Measurements from ENCODE around the gene SAA4.

Gene SAA4

DNA sequence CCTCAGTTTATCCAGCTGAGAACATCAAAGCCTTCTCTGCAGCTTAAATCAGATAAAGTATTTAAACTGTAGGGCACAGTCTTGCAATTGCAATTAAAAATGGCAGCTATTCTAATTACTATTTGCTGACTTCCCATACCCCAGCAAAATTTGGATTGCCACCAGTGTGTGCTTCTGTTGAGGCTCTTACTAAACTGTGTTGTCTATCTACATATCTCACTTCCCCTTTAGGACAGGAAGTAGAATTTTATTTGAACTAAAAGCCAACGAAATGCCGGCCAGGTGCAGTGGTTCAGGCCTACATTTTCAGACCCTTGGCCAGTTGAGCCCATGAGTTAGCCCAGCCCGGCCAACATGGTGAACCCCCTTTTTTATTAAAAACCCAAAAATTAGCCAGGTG lies 7.1 kb downstream of the SAA4 start (continued):
- TF ChIP-seq ZNF112 (tag by site-specific recombination; IDR thresholded peaks at IDR 0.05) (no peak), ZNF501 (tag by site-specific recombination; IDR thresholded peaks at IDR 0.05) (no peak), ZNF311 (tag by site-specific recombination; IDR thresholded peaks at IDR 0.05; ENCODE audit: borderline replicate concordance) (no peak), ZNF37A (tag by site-specific recombination; IDR thresholded peaks at IDR 0.05) (no peak), ZBTB26 (tag by site-specific recombination; optimal IDR thresholded peaks at IDR 0.05) (no peak)
- TF ChIP-seq, protein P1, sequence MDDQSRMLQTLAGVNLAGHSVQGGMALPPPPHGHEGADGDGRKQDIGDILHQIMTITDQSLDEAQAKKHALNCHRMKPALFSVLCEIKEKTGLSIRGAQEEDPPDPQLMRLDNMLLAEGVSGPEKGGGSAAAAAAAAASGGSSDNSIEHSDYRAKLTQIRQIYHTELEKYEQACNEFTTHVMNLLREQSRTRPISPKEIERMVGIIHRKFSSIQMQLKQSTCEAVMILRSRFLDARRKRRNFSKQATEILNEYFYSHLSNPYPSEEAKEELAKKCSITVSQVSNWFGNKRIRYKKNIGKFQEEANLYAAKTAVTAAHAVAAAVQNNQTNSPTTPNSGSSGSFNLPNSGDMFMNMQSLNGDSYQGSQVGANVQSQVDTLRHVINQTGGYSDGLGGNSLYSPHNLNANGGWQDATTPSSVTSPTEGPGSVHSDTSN (CRISPR knock-in tag; IDR thresholded peaks at IDR 0.05) = no peak

DNA sequence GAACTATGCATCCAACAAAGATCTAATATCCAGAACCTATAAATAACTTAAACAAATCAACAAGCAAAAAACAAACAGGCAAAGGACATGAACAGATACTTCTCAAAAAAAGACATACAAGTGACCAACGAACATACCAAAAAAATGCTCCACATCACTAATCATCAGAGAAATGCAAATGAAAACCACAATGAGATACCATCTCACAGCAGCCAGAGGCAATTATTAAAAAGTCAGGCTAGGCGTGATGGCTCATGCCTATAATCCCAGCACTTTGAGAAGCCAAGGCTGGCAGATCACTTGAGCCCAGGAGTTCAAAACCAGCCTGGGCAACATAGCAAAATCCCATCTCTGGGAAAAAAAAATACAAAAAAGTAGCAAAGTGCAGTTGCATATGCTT lies 10.7 kb downstream of the SAA4 start:
- H3K4me3 ChIP-seq (ENCODE audit: low read depth, low read length) = no peak overlapping the region
- POLR2A ChIA-PET = no interaction called here
- H3K4me1 ChIP-seq (ENCODE audit: control insufficient read depth, insufficient read depth, low read length) = no peaks in the 10 kb centered on the region
- H3K36me3 ChIP-seq (ENCODE audit: control insufficient read depth in 2 of 2, insufficient read depth in 1 of 2, low read length in 2 of 2) = no peaks in the 10 kb centered on the region
- CTCF ChIA-PET = interaction anchor here (0.7 to 4.7 kb wide), 2 partner anchors 18 to 111 kb away, joined by 4 to 27 read pairs; no protein-coding TSS in a partner anchor
- H3K27ac ChIP-seq (ENCODE audit: extremely low read depth, low read depth, low read length) = no peak overlapping the region
- no peaks in the 10 kb centered on the region for H3K9me3 ChIP-seq (ENCODE audit: control insufficient read depth, insufficient read depth, low read depth, low read length)
- TF ChIP-seq ZNF248 (tag by site-specific recombination; IDR thresholded peaks at IDR 0.05) (no peak), ZNF223 (tag by site-specific recombination; IDR thresholded peaks at IDR 0.05) (no peak), SP3 (tag by site-specific recombination; IDR thresholded peaks at IDR 0.05) (no peak), ZNF23 (tag by site-specific recombination; IDR thresholded peaks at IDR 0.05; ENCODE audit: borderline replicate concordance) (no peak), ZNF19 (tag by site-specific recombination; IDR thresholded peaks at IDR 0.05; ENCODE audit: low read depth) (no peak), ZNF202 (tag by site-specific recombination; IDR thresholded peaks at IDR 0.05; ENCODE audit: borderline replicate concordance) (no peak), ZNF473 (tag by site-specific recombination; IDR thresholded peaks at IDR 0.05) (no peak), ZFP41 (tag by site-specific recombination; IDR thresholded peaks at IDR 0.05; ENCODE audit: borderline replicate concordance) (no peak), GLI4 (tag by site-specific recombination; IDR thresholded peaks at IDR 0.05) (no peak), ZNF280D (tag by site-specific recombination; IDR thresholded peaks at IDR 0.05) (no peak), RBAK (tag by site-specific recombination; IDR thresholded peaks at IDR 0.05) (no peak)
- TF ChIP-seq, protein P2, sequence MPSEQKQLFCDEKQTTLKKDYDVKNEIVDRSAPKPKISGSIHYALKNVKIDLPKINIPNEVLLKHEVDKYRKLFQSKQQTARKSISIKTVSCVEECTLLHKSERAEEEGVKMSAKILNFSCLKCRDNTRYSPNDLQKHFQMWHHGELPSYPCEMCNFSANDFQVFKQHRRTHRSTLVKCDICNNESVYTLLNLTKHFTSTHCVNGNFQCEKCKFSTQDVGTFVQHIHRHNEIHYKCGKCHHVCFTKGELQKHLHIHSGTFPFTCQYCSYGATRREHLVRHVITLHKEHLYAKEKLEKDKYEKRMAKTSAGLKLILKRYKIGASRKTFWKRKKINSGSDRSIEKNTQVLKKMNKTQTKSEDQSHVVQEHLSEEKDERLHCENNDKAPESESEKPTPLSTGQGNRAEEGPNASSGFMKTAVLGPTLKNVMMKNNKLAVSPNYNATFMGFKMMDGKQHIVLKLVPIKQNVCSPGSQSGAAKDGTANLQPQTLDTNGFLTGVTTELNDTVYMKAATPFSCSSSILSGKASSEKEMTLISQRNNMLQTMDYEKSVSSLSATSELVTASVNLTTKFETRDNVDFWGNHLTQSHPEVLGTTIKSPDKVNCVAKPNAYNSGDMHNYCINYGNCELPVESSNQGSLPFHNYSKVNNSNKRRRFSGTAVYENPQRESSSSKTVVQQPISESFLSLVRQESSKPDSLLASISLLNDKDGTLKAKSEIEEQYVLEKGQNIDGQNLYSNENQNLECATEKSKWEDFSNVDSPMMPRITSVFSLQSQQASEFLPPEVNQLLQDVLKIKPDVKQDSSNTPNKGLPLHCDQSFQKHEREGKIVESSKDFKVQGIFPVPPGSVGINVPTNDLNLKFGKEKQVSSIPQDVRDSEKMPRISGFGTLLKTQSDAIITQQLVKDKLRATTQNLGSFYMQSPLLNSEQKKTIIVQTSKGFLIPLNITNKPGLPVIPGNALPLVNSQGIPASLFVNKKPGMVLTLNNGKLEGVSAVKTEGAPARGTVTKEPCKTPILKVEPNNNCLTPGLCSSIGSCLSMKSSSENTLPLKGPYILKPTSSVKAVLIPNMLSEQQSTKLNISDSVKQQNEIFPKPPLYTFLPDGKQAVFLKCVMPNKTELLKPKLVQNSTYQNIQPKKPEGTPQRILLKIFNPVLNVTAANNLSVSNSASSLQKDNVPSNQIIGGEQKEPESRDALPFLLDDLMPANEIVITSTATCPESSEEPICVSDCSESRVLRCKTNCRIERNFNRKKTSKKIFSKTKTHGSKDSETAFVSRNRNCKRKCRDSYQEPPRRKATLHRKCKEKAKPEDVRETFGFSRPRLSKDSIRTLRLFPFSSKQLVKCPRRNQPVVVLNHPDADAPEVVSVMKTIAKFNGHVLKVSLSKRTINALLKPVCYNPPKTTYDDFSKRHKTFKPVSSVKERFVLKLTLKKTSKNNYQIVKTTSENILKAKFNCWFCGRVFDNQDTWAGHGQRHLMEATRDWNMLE (tag by site-specific recombination; conservative IDR thresholded peaks at IDR 0.05; ENCODE audit: low read depth) = no peak
- TF ChIP-seq, protein P3, sequence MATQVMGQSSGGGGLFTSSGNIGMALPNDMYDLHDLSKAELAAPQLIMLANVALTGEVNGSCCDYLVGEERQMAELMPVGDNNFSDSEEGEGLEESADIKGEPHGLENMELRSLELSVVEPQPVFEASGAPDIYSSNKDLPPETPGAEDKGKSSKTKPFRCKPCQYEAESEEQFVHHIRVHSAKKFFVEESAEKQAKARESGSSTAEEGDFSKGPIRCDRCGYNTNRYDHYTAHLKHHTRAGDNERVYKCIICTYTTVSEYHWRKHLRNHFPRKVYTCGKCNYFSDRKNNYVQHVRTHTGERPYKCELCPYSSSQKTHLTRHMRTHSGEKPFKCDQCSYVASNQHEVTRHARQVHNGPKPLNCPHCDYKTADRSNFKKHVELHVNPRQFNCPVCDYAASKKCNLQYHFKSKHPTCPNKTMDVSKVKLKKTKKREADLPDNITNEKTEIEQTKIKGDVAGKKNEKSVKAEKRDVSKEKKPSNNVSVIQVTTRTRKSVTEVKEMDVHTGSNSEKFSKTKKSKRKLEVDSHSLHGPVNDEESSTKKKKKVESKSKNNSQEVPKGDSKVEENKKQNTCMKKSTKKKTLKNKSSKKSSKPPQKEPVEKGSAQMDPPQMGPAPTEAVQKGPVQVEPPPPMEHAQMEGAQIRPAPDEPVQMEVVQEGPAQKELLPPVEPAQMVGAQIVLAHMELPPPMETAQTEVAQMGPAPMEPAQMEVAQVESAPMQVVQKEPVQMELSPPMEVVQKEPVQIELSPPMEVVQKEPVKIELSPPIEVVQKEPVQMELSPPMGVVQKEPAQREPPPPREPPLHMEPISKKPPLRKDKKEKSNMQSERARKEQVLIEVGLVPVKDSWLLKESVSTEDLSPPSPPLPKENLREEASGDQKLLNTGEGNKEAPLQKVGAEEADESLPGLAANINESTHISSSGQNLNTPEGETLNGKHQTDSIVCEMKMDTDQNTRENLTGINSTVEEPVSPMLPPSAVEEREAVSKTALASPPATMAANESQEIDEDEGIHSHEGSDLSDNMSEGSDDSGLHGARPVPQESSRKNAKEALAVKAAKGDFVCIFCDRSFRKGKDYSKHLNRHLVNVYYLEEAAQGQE (tag by site-specific recombination; IDR thresholded peaks at IDR 0.05) = no peak
- TF ChIP-seq, protein P4, sequence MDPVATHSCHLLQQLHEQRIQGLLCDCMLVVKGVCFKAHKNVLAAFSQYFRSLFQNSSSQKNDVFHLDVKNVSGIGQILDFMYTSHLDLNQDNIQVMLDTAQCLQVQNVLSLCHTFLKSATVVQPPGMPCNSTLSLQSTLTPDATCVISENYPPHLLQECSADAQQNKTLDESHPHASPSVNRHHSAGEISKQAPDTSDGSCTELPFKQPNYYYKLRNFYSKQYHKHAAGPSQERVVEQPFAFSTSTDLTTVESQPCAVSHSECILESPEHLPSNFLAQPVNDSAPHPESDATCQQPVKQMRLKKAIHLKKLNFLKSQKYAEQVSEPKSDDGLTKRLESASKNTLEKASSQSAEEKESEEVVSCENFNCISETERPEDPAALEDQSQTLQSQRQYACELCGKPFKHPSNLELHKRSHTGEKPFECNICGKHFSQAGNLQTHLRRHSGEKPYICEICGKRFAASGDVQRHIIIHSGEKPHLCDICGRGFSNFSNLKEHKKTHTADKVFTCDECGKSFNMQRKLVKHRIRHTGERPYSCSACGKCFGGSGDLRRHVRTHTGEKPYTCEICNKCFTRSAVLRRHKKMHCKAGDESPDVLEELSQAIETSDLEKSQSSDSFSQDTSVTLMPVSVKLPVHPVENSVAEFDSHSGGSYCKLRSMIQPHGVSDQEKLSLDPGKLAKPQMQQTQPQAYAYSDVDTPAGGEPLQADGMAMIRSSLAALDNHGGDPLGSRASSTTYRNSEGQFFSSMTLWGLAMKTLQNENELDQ (tag by site-specific recombination; IDR thresholded peaks at IDR 0.05; ENCODE audit: low read depth) = no peak

Data from HEK293 (cell line).